Right lobe of liver (tissue), 4 donors: Measurements from ENCODE around the gene SDC4.

Experiments used
- POLR2A ChIP-seq: fragments of 450-650 bp; IDR thresholded peaks from one replicate; pipeline ENCODE4 v1.6.1; 2017; ENCODE audit warnings: antibody characterized with exemption, mild to moderate bottlenecking
- TF ChIP-seq, protein P1 (sequence below), 4 donors: fragments of 200-600 bp in 3 of 4; fragments of 450-650 bp in 1 of 4; IDR thresholded peaks; one replicate each; pipeline versions ENCODE4 v1.5.1 to v1.8.0; 2016 to 2022; ENCODE audit warnings: antibody characterized with exemption in 4 of 4, mild to moderate bottlenecking in 2 of 4
- donor health status: DM: no; HTN: no; CAD: no.
- donor health status: DM: no; HTN: no; CAD: no.
- donor health status: DM: no; HTN: yes; CAD: no.

GRCh38 chr20:45352729-45353128 is 4.5 kb upstream of the SDC4 start:
- no peak for TF ChIP-seq POLR2A
- TF ChIP-seq, protein P1, sequence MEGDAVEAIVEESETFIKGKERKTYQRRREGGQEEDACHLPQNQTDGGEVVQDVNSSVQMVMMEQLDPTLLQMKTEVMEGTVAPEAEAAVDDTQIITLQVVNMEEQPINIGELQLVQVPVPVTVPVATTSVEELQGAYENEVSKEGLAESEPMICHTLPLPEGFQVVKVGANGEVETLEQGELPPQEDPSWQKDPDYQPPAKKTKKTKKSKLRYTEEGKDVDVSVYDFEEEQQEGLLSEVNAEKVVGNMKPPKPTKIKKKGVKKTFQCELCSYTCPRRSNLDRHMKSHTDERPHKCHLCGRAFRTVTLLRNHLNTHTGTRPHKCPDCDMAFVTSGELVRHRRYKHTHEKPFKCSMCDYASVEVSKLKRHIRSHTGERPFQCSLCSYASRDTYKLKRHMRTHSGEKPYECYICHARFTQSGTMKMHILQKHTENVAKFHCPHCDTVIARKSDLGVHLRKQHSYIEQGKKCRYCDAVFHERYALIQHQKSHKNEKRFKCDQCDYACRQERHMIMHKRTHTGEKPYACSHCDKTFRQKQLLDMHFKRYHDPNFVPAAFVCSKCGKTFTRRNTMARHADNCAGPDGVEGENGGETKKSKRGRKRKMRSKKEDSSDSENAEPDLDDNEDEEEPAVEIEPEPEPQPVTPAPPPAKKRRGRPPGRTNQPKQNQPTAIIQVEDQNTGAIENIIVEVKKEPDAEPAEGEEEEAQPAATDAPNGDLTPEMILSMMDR (IDR thresholded peaks at IDR 0.05): no peak
